Esophagus muscularis mucosa (tissue), 4 donors: Measurements from ENCODE around the gene QRSL1. TPM values are rescaled to one million over a fixed set of nuclear protein-coding genes. Genes with fewer than 3 reads are reported as not detected.

Experiments used
- DNase-seq: peaks from one replicate; pipeline ENCODE4 v3.0.0-alpha.2; 2017; ENCODE audit errors: extremely low spot score
- H3K27ac ChIP-seq, 4 donors: fragments of 200-600 bp; sonication (generic); replicated peaks in 1 of 4; 1 replicate in 3 of 4; 2 replicates in 1 of 4; pipeline ENCODE4 v1.5.1; 2016 to 2019; ENCODE audit warnings: mild to moderate bottlenecking in 1 of 4
- H3K27me3 ChIP-seq, 4 donors: fragments of 200-600 bp; sonication (generic); one replicate each; pipeline versions ENCODE4 v1.5.1 to v1.6.0; 2016 to 2019
- H3K36me3 ChIP-seq, 4 donors: fragments of 200-600 bp; sonication (generic); one replicate each; pipeline ENCODE4 v1.5.1; 2016 to 2019
- H3K4me1 ChIP-seq, 4 donors: fragments of 200-600 bp; sonication (generic); one replicate each; pipeline ENCODE4 v1.5.1; 2016 to 2019
- H3K4me3 ChIP-seq, 4 donors: fragments of 200-600 bp; sonication (generic); 1 replicate in 2 of 4; 2 replicates in 2 of 4; pipeline ENCODE4 v1.5.1; 2016 to 2019; ENCODE audit warnings: mild to moderate bottlenecking in 4 of 4, moderate library complexity in 1 of 4
- H3K9me3 ChIP-seq, 4 donors: fragments of 200-600 bp; sonication (generic); 1 replicate in 3 of 4; 2 replicates in 1 of 4; pipeline ENCODE4 v1.5.1; 2016 to 2019
- EP300 ChIP-seq: sonication (generic); formaldehyde crosslinking; IDR thresholded peaks from one replicate; pipeline ENCODE4 v1.6.1; 2017; ENCODE audit warnings: antibody characterized with exemption
- POLR2A ChIP-seq: fragments of 450-650 bp; IDR thresholded peaks from one replicate; pipeline ENCODE4 v1.6.1; 2017; ENCODE audit warnings: antibody characterized with exemption, moderate library complexity, mild to moderate bottlenecking, low read depth
- POLR2AphosphoS5 ChIP-seq, 2 donors: sonication (generic); formaldehyde crosslinking; IDR thresholded peaks; one replicate each; pipeline ENCODE4 v1.6.1; 2017; ENCODE audit warnings: antibody characterized with exemption in 2 of 2
- WGBS: methylation state at CpG from one replicate; pipeline ENCODE4 v1.1.5; 2018; 5-methylcytosine and 5-hydroxymethylcytosine counted together
- intact Hi-C: fragments of 100-400 bp; cut with DNase I; formaldehyde crosslinking; loops from one replicate; pipeline ENCODE4 v1.15.1; 2023
- total RNA-seq, 4 donors: library from RNA; depleted of rRNA; stranded (reverse); fragments of >200 nt; gene quantifications; one replicate each; pipeline versions ENCODE4 v1.1.0 to v1.2.1, GENCODE V29; 2016
- TF ChIP-seq, protein P1 (sequence below), 3 experiments: fragments of 200-600 bp in 2 of 3; fragments of 450-650 bp in 1 of 3; sonication (generic) in 2 of 3; IDR thresholded peaks; one replicate each; pipeline ENCODE4 v1.5.1; 2017 to 2019; ENCODE audit warnings: antibody characterized with exemption in 3 of 3, mild to moderate bottlenecking in 2 of 3, moderate library complexity in 1 of 3

The QRSL1 gene
- total RNA-seq, 4 donors from 2014 or later, result 6.7 to 9.1 (median 8.3) TPM

DNA sequence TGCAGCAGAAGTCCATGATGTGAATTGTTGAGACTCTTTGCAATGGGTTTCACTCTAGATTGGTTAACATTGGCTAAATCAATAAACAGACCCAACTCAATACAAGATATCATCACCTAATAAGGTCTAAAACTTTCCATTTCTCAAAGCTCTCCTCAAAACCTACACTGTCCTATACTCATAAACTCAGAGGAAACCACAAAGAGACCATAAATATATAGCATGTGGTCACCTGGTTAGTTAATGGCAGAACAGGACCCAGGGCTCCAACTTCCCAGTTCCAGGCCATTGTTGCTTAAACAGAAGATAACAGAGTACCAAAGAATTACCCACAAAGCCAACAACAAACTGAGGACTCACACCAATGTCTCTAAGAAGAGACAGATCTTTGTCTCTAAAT is 12.1 kb upstream of the QRSL1 start:
- intact Hi-C loops, result no loop called here
- Histone ChIP-seq H3K36me3 (peaks cover 0 to 31% (median 7%) of the 10 kb centered on the region in 4 donors), H3K4me3 (no peak overlapping the region), H3K9me3 (no peaks in the 10 kb centered on the region), H3K27ac (no peak overlapping the region), H3K4me1 (no peaks in the 10 kb centered on the region), H3K27me3 (no peaks in the 10 kb centered on the region)
- TF ChIP-seq EP300 (no peak), POLR2AphosphoS5 (IDR thresholded peaks at IDR 0.05) (no peak), POLR2A (no peak)
- TF ChIP-seq, protein P1, sequence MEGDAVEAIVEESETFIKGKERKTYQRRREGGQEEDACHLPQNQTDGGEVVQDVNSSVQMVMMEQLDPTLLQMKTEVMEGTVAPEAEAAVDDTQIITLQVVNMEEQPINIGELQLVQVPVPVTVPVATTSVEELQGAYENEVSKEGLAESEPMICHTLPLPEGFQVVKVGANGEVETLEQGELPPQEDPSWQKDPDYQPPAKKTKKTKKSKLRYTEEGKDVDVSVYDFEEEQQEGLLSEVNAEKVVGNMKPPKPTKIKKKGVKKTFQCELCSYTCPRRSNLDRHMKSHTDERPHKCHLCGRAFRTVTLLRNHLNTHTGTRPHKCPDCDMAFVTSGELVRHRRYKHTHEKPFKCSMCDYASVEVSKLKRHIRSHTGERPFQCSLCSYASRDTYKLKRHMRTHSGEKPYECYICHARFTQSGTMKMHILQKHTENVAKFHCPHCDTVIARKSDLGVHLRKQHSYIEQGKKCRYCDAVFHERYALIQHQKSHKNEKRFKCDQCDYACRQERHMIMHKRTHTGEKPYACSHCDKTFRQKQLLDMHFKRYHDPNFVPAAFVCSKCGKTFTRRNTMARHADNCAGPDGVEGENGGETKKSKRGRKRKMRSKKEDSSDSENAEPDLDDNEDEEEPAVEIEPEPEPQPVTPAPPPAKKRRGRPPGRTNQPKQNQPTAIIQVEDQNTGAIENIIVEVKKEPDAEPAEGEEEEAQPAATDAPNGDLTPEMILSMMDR (IDR thresholded peaks at IDR 0.05), result no peak
- DNase-seq, result no peak

DNA sequence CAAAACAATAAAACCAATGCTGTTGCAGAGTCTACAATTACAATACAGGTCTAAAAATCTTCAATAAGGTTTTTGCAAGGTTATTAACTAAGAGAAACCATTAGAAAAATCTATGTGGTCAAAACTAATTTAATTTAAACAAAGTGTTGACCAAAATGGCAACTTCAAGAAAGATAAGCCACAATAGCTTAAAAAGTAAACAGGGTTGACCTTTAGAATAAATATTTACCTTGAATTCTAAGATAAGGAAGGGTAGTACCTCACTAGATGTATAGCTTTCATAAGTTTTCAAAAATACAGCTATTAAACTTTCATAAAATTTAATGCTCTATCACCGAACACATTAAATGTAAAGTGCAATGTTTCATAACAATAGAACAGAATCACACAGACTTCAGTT is 11.5 kb upstream of the QRSL1 start:
- Histone ChIP-seq H3K4me1 (no peaks in the 10 kb centered on the region), H3K9me3 (no peaks in the 10 kb centered on the region), H3K36me3 (peaks cover 0 to 32% (median 6%) of the 10 kb centered on the region in 4 donors), H3K4me3 (no peak overlapping the region), H3K27me3 (no peaks in the 10 kb centered on the region), H3K27ac (no peak overlapping the region)
- intact Hi-C loops, result no loop called here
- TF ChIP-seq EP300, result no peak
- TF ChIP-seq POLR2AphosphoS5 (IDR thresholded peaks at IDR 0.05), result no peak
- no peak for TF ChIP-seq POLR2A
- TF ChIP-seq, protein P1 (IDR thresholded peaks at IDR 0.05), result no peak
- WGBS, result 89% methylated on average over 1 of the region's 1 CpG
- DNase-seq, result no peak

DNA sequence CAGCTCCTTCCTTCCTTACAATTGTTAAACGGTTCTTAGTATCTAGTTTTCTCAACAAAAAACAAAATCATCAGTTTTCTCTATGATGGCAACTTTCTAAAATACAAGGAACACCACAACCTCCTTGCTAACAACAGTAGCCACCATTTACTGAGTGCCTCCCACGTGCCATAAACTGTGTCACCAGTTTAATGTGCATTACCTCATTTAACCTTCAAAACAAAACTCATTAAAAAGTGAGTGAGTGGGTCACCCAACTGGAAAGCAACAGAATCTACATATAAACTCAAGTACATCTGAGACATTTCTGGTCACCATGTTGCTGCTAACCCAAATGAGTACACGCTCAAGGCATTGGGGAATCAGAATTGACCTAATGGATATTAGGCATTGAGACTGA is 11.1 kb upstream of the QRSL1 start:
- H3K4me1 ChIP-seq, result no peaks in the 10 kb centered on the region
- peaks cover 0 to 32% (median 4%) of the 10 kb centered on the region in 4 donors for H3K36me3 ChIP-seq
- WGBS, result 73% methylated on average over 3 of the region's 3 CpGs
- TF ChIP-seq POLR2AphosphoS5 (IDR thresholded peaks at IDR 0.05), result no peak
- TF ChIP-seq, protein P1 (IDR thresholded peaks at IDR 0.05), result no peak
- TF ChIP-seq EP300, result no peak
- no peak for TF ChIP-seq POLR2A
- no peak overlapping the region for H3K27ac ChIP-seq
- intact Hi-C loops, result no loop called here
- H3K4me3 ChIP-seq, result no peak overlapping the region
- no peak for DNase-seq
- H3K27me3 ChIP-seq, result no peaks in the 10 kb centered on the region
- no peaks in the 10 kb centered on the region for H3K9me3 ChIP-seq

DNA sequence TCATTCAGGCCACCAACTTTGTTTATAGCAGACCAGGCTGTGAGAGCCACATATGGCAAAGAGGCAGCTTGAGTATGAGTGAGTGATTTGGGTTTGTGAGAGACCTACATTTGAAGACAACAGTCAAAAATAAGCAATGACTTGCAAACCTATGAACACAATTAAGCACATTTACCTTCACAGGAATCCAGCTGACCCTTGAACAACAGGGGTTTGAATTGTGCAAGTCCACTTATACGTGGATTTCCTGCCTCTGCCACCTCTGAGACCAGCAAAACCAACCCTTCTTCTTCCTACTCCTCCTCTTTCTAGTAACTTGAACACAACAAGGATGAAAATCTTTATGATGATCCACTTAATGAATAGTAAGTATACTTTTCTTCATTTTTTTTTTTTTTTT is 10.2 kb upstream of the QRSL1 start:
- Histone ChIP-seq H3K4me3 (no peak overlapping the region), H3K4me1 (no peaks in the 10 kb centered on the region), H3K9me3 (no peaks in the 10 kb centered on the region), H3K27ac (no peak overlapping the region), H3K27me3 (no peaks in the 10 kb centered on the region), H3K36me3 (peaks cover 0 to 31% (median 3%) of the 10 kb centered on the region in 4 donors)
- 82% methylated on average over 1 of the region's 1 CpG for WGBS
- no peak for DNase-seq
- intact Hi-C loops, result no loop called here
- TF ChIP-seq EP300, result no peak
- no peak for TF ChIP-seq POLR2A
- TF ChIP-seq, protein P1 (IDR thresholded peaks at IDR 0.05), result no peak
- no peak for TF ChIP-seq POLR2AphosphoS5 (IDR thresholded peaks at IDR 0.05)
